Measurements from ENCODE around the gene GRM3.
"Not testable (repeated sequence)": the region's sequence is repeated elsewhere in the genome, so short reads cannot be mapped to it uniquely, and the experiment has no call there.

Gene GRM3

DNA sequence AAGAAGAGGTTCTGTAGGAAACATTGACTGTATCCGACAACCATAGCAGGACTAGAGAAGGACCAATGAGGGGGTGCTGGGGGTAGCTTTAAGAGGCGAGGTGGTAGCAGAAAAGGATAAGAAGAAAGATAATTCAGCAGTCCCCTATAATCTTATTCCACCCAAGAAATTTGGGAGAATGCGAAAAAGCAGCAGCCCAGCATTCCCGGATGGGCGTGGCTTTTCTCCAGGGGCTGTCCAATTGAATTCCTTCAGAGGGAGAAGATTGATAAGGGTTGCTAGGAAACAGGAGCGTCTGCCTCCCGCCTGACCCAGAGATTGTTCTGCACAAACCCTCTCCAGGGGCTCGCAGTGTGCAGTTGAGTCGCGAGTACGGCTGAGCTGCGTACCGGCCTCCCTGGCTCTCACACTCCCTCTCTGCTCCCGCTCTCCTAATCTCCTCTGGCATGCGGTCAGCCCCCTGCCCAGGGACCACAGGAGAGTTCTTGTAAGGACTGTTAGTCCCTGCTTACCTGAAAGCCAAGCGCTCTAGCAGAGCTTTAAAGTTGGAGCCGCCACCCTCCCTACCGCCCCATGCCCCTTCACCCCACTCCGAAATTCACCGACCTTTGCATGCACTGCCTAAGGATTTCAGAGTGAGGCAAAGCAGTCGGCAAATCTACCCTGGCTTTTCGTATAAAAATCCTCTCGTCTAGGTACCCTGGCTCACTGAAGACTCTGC lies at the start of gene GRM3:
Gene GRM3, plus strand, starts transcription at position 349 of the 721 bp plus-strand sequence. CDS start 121,237 bp downstream, outside the sequence.
- Histone ChIP-seq H3K4me3 (ENCODE audit: low read length) (no peak within 1 kb of the TSS), H3K27me3 (ENCODE audit: control insufficient read depth, insufficient read depth, low read length) (peaks cover 29% of the 10 kb centered on the region), H3K9me3 (ENCODE audit: control insufficient read depth, low read length) (no peaks in the 10 kb centered on the region), H3K9ac (ENCODE audit: low read length) (no peak within 1 kb of the TSS), H3K36me3 (ENCODE audit: control insufficient read depth, insufficient read depth, low read length) (no peaks in the 10 kb centered on the region), H3K4me1 (ENCODE audit: control insufficient read depth, insufficient read depth, low read length) (no peaks in the 10 kb centered on the region)

DNA sequence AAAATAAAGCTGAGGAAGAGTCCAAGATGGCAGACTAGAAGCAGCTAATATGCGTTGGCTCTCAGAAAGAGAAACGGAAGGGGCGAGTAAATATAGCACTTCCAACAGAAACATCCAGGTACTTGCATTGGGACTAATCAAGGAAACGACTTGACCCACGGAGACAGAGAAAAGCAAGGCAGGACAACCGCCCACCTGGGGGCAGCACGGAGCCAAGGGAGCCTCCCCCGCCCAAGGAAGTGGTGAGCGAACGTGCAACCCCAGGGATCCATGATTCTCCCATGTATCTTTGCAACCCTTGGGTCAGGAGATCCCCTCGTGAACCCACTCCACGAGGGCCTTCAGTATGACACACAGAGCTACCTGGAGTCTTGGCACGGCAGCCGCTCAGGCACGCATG lies 45.4 kb upstream of the GRM3 start:
- no peaks in the 10 kb centered on the region for H3K27me3 ChIP-seq (ENCODE audit: control insufficient read depth, insufficient read depth, low read length)
- H3K4me1 ChIP-seq (ENCODE audit: control insufficient read depth, insufficient read depth, low read length): no peaks in the 10 kb centered on the region
- no peaks in the 10 kb centered on the region for H3K36me3 ChIP-seq (ENCODE audit: control insufficient read depth, insufficient read depth, low read length)
- no peak overlapping the region for H3K4me3 ChIP-seq (ENCODE audit: low read length)
- H3K9me3 ChIP-seq (ENCODE audit: control insufficient read depth, low read length): no peaks in the 10 kb centered on the region
- H3K9ac ChIP-seq (ENCODE audit: low read length): no peak overlapping the region

GRCh38 chr7:86598721-86599120 lies 45.0 kb upstream of the GRM3 start:
- no peaks in the 10 kb centered on the region for H3K36me3 ChIP-seq (ENCODE audit: control insufficient read depth, insufficient read depth, low read length)
- no peaks in the 10 kb centered on the region for H3K4me1 ChIP-seq (ENCODE audit: control insufficient read depth, insufficient read depth, low read length)
- no peaks in the 10 kb centered on the region for H3K9me3 ChIP-seq (ENCODE audit: control insufficient read depth, low read length)
- no peak overlapping the region for H3K4me3 ChIP-seq (ENCODE audit: low read length)
- no peaks in the 10 kb centered on the region for H3K27me3 ChIP-seq (ENCODE audit: control insufficient read depth, insufficient read depth, low read length)
- no peak overlapping the region for H3K9ac ChIP-seq (ENCODE audit: low read length)

DNA sequence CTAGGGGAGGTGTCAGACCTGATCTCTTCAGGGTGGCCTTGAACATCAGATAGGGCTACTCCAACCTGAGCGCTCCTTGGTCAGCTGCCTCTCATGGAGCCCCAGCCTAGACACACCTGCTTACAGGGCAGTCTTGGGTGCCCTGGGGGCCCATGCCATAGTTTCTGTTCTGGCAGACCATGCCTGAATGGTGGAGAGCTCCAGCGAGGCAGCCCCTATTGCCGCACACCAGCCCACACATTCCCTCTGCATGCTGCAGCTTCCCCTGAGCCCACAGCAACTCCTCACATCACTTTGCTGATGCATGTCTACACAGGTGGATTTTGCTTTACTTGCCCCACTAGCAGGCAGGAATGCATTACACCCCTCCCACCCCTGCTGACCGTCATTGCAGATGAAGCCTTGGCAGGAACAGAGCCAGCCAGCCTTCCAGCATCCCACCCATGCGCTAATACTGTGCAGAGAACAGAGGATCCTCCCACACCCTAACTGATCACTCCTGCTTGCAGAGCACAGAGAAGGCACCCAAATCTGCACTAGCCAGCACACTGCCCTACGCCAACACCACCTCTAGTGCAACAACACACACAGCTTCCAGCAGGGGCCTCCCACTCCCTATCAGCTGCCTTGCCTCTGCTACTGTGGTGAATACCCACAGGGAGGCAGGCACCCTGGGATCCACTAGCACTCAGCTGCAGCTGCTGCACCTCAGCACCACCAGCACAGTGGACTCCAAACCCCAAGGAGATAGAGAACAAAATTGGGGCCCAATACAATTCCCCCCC lies 43.0 kb upstream of the GRM3 start:
- Histone ChIP-seq H3K9me3 (ENCODE audit: control insufficient read depth, low read length) (no peaks in the 10 kb centered on the region), H3K36me3 (ENCODE audit: control insufficient read depth, insufficient read depth, low read length) (no peaks in the 10 kb centered on the region), H3K9ac (ENCODE audit: low read length) (no peak overlapping the region), H3K4me3 (ENCODE audit: low read length) (no peak overlapping the region), H3K27me3 (ENCODE audit: control insufficient read depth, insufficient read depth, low read length) (no peaks in the 10 kb centered on the region), H3K4me1 (ENCODE audit: control insufficient read depth, insufficient read depth, low read length) (no peaks in the 10 kb centered on the region)

DNA sequence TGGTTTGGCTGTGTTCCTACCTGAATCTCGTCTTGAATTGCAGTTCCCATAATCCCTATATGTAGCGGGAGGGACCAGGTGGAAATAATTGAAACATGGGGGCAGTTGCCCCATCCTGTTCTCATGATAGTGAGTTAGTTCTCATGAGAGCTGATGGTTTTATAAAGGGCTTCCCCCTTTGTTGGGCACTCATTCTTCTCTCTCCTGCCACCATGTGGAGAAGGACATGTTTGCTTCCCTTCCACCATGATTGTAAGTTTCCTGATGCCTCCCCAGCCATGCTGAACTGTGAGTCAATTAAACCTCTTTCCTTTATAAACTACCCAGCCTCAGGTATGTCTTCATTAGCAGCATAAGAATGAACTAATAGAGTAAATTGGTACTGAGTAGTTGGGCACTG lies 28.0 kb upstream of the GRM3 start:
- H3K9ac ChIP-seq (ENCODE audit: low read length); H3K9me3 ChIP-seq (ENCODE audit: control insufficient read depth, low read length); H3K27me3 ChIP-seq (ENCODE audit: control insufficient read depth, insufficient read depth, low read length); H3K4me3 ChIP-seq (ENCODE audit: low read length); H3K4me1 ChIP-seq (ENCODE audit: control insufficient read depth, insufficient read depth, low read length); H3K36me3 ChIP-seq (ENCODE audit: control insufficient read depth, insufficient read depth, low read length): not testable (repeated sequence)

GRCh38 chr7:86644282-86645224 lies 844 bp downstream of the GRM3 start:
- Histone ChIP-seq H3K4me3 (ENCODE audit: low read length) (no peak overlapping the region), H3K9ac (ENCODE audit: low read length) (no peak overlapping the region), H3K36me3 (ENCODE audit: control insufficient read depth, insufficient read depth, low read length) (no peaks in the 10 kb centered on the region), H3K4me1 (ENCODE audit: control insufficient read depth, insufficient read depth, low read length) (no peaks in the 10 kb centered on the region), H3K27me3 (ENCODE audit: control insufficient read depth, insufficient read depth, low read length) (peaks cover 29% of the 10 kb centered on the region), H3K9me3 (ENCODE audit: control insufficient read depth, low read length) (no peaks in the 10 kb centered on the region)

GRCh38 chr7:86645225-86645608 lies 1.5 kb downstream of the GRM3 start:
- Histone ChIP-seq H3K4me1 (ENCODE audit: control insufficient read depth, insufficient read depth, low read length) (no peaks in the 10 kb centered on the region), H3K36me3 (ENCODE audit: control insufficient read depth, insufficient read depth, low read length) (no peaks in the 10 kb centered on the region), H3K9me3 (ENCODE audit: control insufficient read depth, low read length) (no peaks in the 10 kb centered on the region), H3K27me3 (ENCODE audit: control insufficient read depth, insufficient read depth, low read length) (peaks cover 29% of the 10 kb centered on the region), H3K9ac (ENCODE audit: low read length) (no peak overlapping the region), H3K4me3 (ENCODE audit: low read length) (no peak overlapping the region)

DNA sequence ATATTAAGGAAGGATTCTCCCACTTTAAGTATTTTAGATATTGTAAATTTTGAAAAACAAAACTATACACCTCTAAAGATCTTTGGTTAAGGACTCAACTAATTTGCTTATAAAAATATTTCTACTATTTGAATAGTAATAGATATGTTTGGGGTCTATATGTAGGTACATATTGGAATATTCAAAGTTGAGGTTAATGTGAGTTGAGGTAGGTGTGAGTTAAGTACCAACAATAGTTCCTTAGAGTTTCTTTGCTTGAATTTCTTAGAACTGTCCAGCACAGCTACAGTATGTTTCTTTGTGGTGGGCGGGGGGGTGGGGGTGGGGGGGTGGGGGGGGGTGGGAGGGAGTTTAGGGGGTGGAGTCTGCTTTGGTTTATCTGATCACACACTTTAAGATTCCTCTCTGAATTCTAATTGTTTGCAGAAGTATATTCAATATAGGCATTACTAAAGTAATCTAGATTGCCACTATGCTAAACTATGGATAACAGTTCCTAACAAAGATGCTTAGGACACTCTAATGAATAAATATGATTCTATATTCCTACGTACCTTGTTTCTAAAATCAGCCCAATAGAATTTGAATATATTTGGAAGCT lies 2.1 kb downstream of the GRM3 start:
- Histone ChIP-seq H3K9me3 (ENCODE audit: control insufficient read depth, low read length) (no peaks in the 10 kb centered on the region), H3K27me3 (ENCODE audit: control insufficient read depth, insufficient read depth, low read length) (peaks cover 29% of the 10 kb centered on the region), H3K4me1 (ENCODE audit: control insufficient read depth, insufficient read depth, low read length) (no peaks in the 10 kb centered on the region), H3K36me3 (ENCODE audit: control insufficient read depth, insufficient read depth, low read length) (no peaks in the 10 kb centered on the region), H3K4me3 (ENCODE audit: low read length) (no peak overlapping the region), H3K9ac (ENCODE audit: low read length) (no peak overlapping the region)

DNA sequence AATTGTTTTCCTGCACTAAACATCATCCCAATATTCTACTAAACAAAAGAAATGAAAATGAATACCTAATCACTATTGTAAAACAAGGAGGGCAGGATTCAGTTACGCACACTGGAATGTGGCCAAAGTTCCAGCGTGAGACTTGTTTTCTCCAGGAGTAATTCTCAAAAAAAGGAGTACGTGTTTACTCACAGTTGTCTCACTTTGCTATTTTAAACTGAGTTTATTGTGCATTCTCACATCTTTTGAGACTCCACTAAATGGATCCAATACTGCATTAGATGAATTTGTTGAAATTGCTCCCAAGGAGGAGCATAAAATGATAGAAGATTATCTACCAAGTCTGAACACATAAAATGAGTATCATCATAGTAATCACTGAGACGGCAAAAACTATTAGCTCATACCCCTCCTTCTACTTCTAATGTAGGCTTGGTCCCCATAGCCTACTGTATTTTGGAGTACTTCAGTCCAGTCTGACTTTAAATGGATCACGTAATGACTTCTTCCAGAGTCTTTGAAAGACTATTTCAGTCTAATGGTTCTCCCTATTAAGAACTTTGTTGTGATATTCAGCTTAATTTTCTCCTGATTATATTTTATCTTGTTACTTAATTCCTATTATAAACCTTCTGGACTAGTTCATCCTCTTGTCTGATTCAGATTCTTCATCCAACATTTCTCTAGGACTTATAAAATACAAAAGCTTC lies 3.8 kb downstream of the GRM3 start:
- peaks cover 25% of the 10 kb centered on the region for H3K27me3 ChIP-seq (ENCODE audit: control insufficient read depth, insufficient read depth, low read length)
- H3K9me3 ChIP-seq (ENCODE audit: control insufficient read depth, low read length): no peaks in the 10 kb centered on the region
- H3K36me3 ChIP-seq (ENCODE audit: control insufficient read depth, insufficient read depth, low read length): no peaks in the 10 kb centered on the region
- H3K9ac ChIP-seq (ENCODE audit: low read length): no peak overlapping the region
- no peak overlapping the region for H3K4me3 ChIP-seq (ENCODE audit: low read length)
- no peaks in the 10 kb centered on the region for H3K4me1 ChIP-seq (ENCODE audit: control insufficient read depth, insufficient read depth, low read length)

GRCh38 chr7:86648169-86648568 lies 4.5 kb downstream of the GRM3 start:
- no peak overlapping the region for H3K9ac ChIP-seq (ENCODE audit: low read length)
- no peaks in the 10 kb centered on the region for H3K36me3 ChIP-seq (ENCODE audit: control insufficient read depth, insufficient read depth, low read length)
- H3K27me3 ChIP-seq (ENCODE audit: control insufficient read depth, insufficient read depth, low read length): peaks cover 23% of the 10 kb centered on the region
- no peaks in the 10 kb centered on the region for H3K9me3 ChIP-seq (ENCODE audit: control insufficient read depth, low read length)
- H3K4me3 ChIP-seq (ENCODE audit: low read length): no peak overlapping the region
- no peaks in the 10 kb centered on the region for H3K4me1 ChIP-seq (ENCODE audit: control insufficient read depth, insufficient read depth, low read length)

GRCh38 chr7:86653919-86654659 lies 10.4 kb downstream of the GRM3 start:
- no peaks in the 10 kb centered on the region for H3K4me1 ChIP-seq (ENCODE audit: control insufficient read depth, insufficient read depth, low read length)
- H3K36me3 ChIP-seq (ENCODE audit: control insufficient read depth, insufficient read depth, low read length): no peaks in the 10 kb centered on the region
- no peak overlapping the region for H3K9ac ChIP-seq (ENCODE audit: low read length)
- no peaks in the 10 kb centered on the region for H3K27me3 ChIP-seq (ENCODE audit: control insufficient read depth, insufficient read depth, low read length)
- no peak overlapping the region for H3K4me3 ChIP-seq (ENCODE audit: low read length)
- H3K9me3 ChIP-seq (ENCODE audit: control insufficient read depth, low read length): no peaks in the 10 kb centered on the region
